HUES6 (cell line): ENCODE measurements around the gene CGNL1.

Experiments
- H3K27ac ChIP-seq: 2 replicates; pipeline ENCODE4 v1.7.0; 2013; ENCODE audit warnings: low read depth, mild to moderate bottlenecking, low read length, inconsistent platforms
- H3K27me3 ChIP-seq: 2 replicates; pipeline ENCODE4 v1.6.1; 2013; ENCODE audit warnings: low read length; ENCODE audit not compliant: control insufficient read depth, insufficient read depth
- H3K36me3 ChIP-seq: 2 replicates; pipeline ENCODE4 v1.6.1; 2013; ENCODE audit warnings: low read length; ENCODE audit not compliant: control insufficient read depth, insufficient read depth
- H3K4me1 ChIP-seq: 2 replicates; pipeline ENCODE4 v1.6.1; 2013; ENCODE audit warnings: low read length; ENCODE audit not compliant: control insufficient read depth, insufficient read depth
- H3K4me3 ChIP-seq: 2 replicates; pipeline ENCODE4 v1.5.1; 2013; ENCODE audit warnings: low read depth, low read length
- H3K9ac ChIP-seq: one replicate; pipeline ENCODE4 v1.6.1; 2013; ENCODE audit warnings: mild to moderate bottlenecking, low read length
- H3K9me3 ChIP-seq: 2 replicates; pipeline ENCODE4 v1.6.1; 2013; ENCODE audit warnings: low read depth, low read length; ENCODE audit not compliant: control insufficient read depth, insufficient read depth

CGNL1 gene

GRCh38 chr15:57526076-57526475, 149.8 kb downstream of the CGNL1 start:
- H3K9ac ChIP-seq: no peak overlapping the region

GRCh38 chr15:57526615-57527014, 150.3 kb downstream of the CGNL1 start:
- Histone ChIP-seq H3K36me3 (peaks cover 60% of the 10 kb centered on the region), H3K4me1 (peaks cover 7% of the 10 kb centered on the region; the same call in 1 of the 2 replicates), H3K9ac (no peak overlapping the region), H3K27me3 (no peaks in the 10 kb centered on the region), H3K27ac (no peak overlapping the region), H3K4me3 (no peak overlapping the region), H3K9me3 (no peaks in the 10 kb centered on the region)

More at GRCh38 chr15:57526076-57526475, 149.8 kb downstream of the CGNL1 start:
- H3K27me3 ChIP-seq: no peaks in the 10 kb centered on the region
- peaks cover 7% of the 10 kb centered on the region; the same call in 1 of the 2 replicates for H3K4me1 ChIP-seq
- H3K9me3 ChIP-seq: no peaks in the 10 kb centered on the region
- H3K36me3 ChIP-seq: peaks cover 55% of the 10 kb centered on the region
- H3K4me3 ChIP-seq: no peak overlapping the region
- H3K27ac ChIP-seq: no peak overlapping the region

GRCh38 chr15:57527382-57528091, 151.2 kb downstream of the CGNL1 start:
- Histone ChIP-seq H3K4me3 (no peak overlapping the region), H3K9me3 (no peaks in the 10 kb centered on the region), H3K27ac (no peak overlapping the region), H3K9ac (no peak overlapping the region), H3K4me1 (peaks cover 7% of the 10 kb centered on the region; the same call in 1 of the 2 replicates), H3K27me3 (no peaks in the 10 kb centered on the region), H3K36me3 (peaks cover 60% of the 10 kb centered on the region)

- Histone ChIP-seq H3K9me3 (no peaks in the 10 kb centered on the region), H3K4me1 (peaks cover 17% of the 10 kb centered on the region), H3K36me3 (peaks cover 62% of the 10 kb centered on the region), H3K9ac (no peak overlapping the region), H3K27me3 (no peaks in the 10 kb centered on the region), H3K27ac (no peak overlapping the region), H3K4me3 (no peak overlapping the region)
These were observed 152.7 kb downstream of the CGNL1 start for GRCh38 chr15:57528940-57529565.

- no peaks in the 10 kb centered on the region for H3K27me3 ChIP-seq
- no peak overlapping the region for H3K27ac ChIP-seq
- H3K4me3 ChIP-seq: no peak overlapping the region
- no peak overlapping the region for H3K9ac ChIP-seq
- H3K4me1 ChIP-seq: peaks cover 24% of the 10 kb centered on the region
- no peaks in the 10 kb centered on the region for H3K9me3 ChIP-seq
- peaks cover 57% of the 10 kb centered on the region for H3K36me3 ChIP-seq
These were observed 153.4 kb downstream of the CGNL1 start for GRCh38 chr15:57529748-57530147.

GRCh38 chr15:57532731-57533447, 156.6 kb downstream of the CGNL1 start:
- Histone ChIP-seq H3K9me3 (no peaks in the 10 kb centered on the region; the same call in 1 of the 2 replicates), H3K4me3 (no peak overlapping the region), H3K4me1 (peaks cover 27% of the 10 kb centered on the region), H3K27me3 (no peaks in the 10 kb centered on the region), H3K27ac (no peak overlapping the region), H3K9ac (no peak overlapping the region), H3K36me3 (peaks cover 73% of the 10 kb centered on the region)

GRCh38 chr15:57533448-57533799, 157.1 kb downstream of the CGNL1 start:
- Histone ChIP-seq H3K4me3 (no peak overlapping the region), H3K9me3 (no peaks in the 10 kb centered on the region; the same call in 1 of the 2 replicates), H3K36me3 (peaks cover 71% of the 10 kb centered on the region)

GRCh38 chr15:57534281-57534680, 158.0 kb downstream of the CGNL1 start:
- Histone ChIP-seq H3K36me3 (peaks cover 71% of the 10 kb centered on the region), H3K4me3 (no peak overlapping the region), H3K9ac (no peak overlapping the region), H3K27me3 (no peaks in the 10 kb centered on the region), H3K9me3 (no peaks in the 10 kb centered on the region; the same call in 1 of the 2 replicates), H3K27ac (no peak overlapping the region), H3K4me1 (peaks cover 27% of the 10 kb centered on the region)

More at GRCh38 chr15:57533448-57533799, 157.1 kb downstream of the CGNL1 start:
- no peaks in the 10 kb centered on the region for H3K27me3 ChIP-seq
- peaks cover 27% of the 10 kb centered on the region for H3K4me1 ChIP-seq
- H3K9ac ChIP-seq: no peak overlapping the region
- H3K27ac ChIP-seq: no peak overlapping the region

GRCh38 chr15:57537072-57537471, 160.8 kb downstream of the CGNL1 start:
- no peaks in the 10 kb centered on the region for H3K27me3 ChIP-seq
- peaks cover 29% of the 10 kb centered on the region for H3K4me1 ChIP-seq
- H3K9me3 ChIP-seq: no peaks in the 10 kb centered on the region; the same call in 1 of the 2 replicates
- no peak overlapping the region for H3K4me3 ChIP-seq
- no peak overlapping the region for H3K27ac ChIP-seq
- H3K9ac ChIP-seq: no peak overlapping the region
- peaks cover 69% of the 10 kb centered on the region for H3K36me3 ChIP-seq

GRCh38 chr15:57537488-57538264, 161.4 kb downstream of the CGNL1 start:
- peaks cover 29% of the 10 kb centered on the region for H3K4me1 ChIP-seq
- no peak overlapping the region for H3K4me3 ChIP-seq

More at GRCh38 chr15:57537488-57538264, 161.4 kb downstream of the CGNL1 start:
- no peaks in the 10 kb centered on the region; the same call in 1 of the 2 replicates for H3K9me3 ChIP-seq
- no peaks in the 10 kb centered on the region for H3K27me3 ChIP-seq
- H3K27ac ChIP-seq: no peak overlapping the region
- H3K36me3 ChIP-seq: peaks cover 64% of the 10 kb centered on the region
- H3K9ac ChIP-seq: no peak overlapping the region
